ENCODE data around the gene AFF4. TPM values are rescaled to one million over a fixed set of nuclear protein-coding genes. Genes with fewer than 3 reads are reported as not detected.

Gene AFF4, protein sequence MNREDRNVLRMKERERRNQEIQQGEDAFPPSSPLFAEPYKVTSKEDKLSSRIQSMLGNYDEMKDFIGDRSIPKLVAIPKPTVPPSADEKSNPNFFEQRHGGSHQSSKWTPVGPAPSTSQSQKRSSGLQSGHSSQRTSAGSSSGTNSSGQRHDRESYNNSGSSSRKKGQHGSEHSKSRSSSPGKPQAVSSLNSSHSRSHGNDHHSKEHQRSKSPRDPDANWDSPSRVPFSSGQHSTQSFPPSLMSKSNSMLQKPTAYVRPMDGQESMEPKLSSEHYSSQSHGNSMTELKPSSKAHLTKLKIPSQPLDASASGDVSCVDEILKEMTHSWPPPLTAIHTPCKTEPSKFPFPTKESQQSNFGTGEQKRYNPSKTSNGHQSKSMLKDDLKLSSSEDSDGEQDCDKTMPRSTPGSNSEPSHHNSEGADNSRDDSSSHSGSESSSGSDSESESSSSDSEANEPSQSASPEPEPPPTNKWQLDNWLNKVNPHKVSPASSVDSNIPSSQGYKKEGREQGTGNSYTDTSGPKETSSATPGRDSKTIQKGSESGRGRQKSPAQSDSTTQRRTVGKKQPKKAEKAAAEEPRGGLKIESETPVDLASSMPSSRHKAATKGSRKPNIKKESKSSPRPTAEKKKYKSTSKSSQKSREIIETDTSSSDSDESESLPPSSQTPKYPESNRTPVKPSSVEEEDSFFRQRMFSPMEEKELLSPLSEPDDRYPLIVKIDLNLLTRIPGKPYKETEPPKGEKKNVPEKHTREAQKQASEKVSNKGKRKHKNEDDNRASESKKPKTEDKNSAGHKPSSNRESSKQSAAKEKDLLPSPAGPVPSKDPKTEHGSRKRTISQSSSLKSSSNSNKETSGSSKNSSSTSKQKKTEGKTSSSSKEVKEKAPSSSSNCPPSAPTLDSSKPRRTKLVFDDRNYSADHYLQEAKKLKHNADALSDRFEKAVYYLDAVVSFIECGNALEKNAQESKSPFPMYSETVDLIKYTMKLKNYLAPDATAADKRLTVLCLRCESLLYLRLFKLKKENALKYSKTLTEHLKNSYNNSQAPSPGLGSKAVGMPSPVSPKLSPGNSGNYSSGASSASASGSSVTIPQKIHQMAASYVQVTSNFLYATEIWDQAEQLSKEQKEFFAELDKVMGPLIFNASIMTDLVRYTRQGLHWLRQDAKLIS
- 126 TPM for total RNA-seq

DNA sequence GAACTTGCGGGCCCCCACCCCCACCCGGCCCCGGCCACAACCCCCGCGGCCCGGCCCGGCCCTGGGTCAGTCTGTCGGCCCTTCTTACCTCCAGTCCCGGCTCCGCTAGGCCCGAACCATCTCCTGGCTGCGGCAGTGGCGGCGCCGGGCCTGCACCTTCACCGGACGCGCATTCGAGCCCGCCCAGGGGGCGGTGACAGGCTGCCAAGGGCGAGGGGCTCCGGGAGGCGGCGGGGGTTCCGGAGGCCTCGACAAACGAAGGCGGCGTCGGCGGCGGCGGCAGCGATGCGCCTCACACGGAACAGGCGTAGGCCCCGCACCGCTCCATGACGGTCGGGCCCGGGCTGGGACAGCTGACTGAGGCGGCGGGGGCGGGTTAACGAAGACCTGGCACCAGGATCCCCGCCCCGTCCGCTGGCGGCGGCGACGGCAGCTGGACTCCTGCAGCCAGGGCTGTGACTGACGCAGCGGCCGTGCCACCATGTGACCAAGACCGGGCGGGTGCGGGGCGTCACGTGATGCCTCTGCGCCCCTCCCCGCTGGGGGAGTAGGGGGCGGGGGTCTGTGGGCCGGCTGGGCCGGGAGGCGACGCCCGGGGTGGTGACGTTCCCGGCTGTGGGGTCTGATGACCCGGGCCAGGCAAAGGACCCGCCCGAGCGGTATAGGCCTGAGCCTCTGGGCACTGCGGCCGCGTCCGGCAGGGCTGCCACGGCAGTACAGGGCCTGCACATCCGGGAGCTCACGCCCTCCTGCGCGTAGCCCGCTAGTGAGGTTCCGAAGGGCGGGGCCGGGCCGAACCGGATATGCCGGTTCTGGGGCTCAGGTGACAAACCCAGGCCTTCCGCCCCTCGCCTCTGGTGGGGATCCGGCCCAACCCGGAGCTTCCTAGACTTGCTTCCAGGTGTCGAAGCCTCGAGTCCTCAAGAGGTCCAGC is at the start of gene AFF4:
Gene AFF4, minus strand, starts transcription at position 464 of the 934 bp plus-strand sequence. CDS start 26,445 bp downstream, outside the sequence.

DNA sequence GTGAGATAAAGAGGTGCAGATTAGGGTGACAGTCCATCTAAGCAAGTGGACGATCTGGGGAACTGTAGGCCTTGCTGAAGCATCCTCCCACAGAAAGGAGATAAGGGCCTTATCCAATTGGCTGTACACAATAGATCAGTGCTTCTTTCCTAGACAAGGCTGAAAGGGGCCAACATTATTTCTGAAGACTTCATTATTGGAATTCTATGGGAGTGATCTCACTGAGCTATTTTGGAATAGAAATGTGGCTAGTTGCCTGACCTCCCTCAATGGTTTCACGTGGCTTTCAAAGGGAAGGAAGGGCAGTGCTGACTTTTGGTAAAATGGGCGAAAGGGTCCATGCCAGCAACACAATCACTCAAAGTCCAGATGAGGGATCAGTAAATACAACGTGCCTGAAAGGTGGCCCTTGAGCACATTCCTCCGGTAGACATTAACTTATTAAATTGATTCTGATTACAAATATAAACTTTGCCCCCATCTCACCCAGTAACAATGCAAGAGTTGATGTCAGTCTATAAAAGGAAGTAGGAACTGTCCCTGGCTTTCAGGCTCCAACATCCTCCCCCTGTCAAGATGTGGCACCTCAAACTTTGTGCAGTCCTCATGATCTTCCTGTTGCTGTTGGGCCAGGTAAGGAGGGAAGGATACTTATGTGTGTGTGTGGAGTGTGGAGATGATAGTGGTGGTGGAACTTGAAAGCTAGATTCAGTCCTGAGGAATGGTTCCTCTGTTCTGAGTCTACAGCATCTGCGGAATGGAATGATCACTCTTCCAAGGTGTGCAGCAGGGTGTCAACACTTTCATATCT is 90.1 kb downstream of the AFF4 start, which contains the start of gene LEAP2:
Gene LEAP2, plus strand, starts transcription at position 550 of the 811 bp plus-strand sequence. Its CDS starts 27 bp downstream, at position 577.

DNA sequence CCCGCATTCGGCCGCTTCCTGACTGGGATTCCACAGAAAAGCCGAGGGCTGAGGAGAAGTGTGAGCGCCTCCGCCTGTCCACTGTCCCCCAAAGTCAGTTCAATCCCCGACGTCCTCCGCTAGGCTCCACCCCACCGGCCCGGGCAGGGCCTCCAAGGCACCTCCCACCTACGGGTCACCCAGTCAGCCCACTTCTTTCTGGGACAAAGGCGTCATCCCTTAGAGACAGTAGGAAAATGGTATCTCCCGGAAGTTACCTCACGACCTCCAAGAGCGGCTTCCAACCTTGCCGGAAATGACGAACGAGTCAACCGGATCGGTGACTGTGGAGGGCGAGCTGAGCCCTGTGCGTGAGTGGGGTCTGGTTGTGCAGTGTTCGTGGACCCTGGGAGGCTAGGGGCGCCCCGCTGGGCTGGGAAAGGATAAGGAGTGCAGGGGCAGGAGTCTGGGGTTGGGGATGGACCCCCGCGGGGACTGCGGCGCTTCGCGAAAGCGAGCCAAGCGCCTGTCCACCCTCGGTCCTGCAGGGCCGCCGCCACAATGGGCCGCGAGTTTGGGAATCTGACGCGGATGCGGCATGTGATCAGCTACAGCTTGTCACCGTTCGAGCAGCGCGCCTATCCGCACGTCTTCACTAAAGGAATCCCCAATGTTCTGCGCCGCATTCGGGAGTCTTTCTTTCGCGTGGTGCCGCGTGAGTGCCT is 96.9 kb downstream of the AFF4 start, which contains the start of the genes GDF9 and UQCRQ:
Gene GDF9, minus strand, starts transcription at position 128 of the 704 bp plus-strand sequence. CDS start 1,936 bp downstream, outside the sequence.
Gene UQCRQ, plus strand, starts transcription at position 301 of the 704 bp plus-strand sequence. Its CDS starts 240 bp downstream, at position 541.

DNA sequence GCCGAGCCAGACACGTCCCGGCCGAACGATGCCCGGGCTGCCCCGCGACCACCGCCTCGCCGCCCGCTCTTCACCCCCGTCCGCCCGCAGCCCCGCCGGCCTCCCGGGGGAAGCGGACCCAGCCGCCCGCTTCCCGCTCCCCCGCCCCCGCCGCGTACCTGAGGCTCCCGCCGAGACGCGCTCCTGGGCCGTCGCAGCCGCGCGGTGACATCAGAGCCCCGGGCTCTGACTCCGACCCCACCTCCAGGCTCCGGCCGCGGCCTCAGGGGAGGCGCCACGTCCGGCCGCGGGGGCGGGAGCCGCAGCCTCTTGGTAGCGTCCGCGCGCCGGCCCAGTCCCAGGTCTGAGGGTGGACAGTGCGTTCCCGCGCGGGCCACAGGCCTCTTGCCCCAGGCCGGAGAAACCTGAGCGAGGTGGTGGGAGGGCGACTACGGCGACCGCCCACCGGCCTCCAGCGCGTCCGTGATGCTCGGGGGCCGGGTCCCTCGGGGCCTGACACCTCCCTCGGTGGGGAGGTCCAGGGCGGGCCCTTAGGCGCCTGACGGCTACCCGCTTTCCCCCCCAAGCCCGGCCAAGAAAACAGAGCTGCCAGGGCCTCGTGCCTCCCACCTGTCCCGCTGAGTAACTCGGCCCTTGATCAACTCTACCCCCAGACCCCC is 132.9 kb downstream of the AFF4 start, which contains the start of gene SHROOM1:
Gene SHROOM1, minus strand, starts transcription at position 212 of the 659 bp plus-strand sequence. CDS start 4,507 bp downstream, outside the sequence.

Other genes with a start within 250 kb of the AFF4 start
- gene KIF3A, start 226.1 kb downstream of the AFF4 start, total RNA-seq, result 49.0 TPM
- gene CCNI2, start 216.2 kb downstream of the AFF4 start, total RNA-seq, result 0.60 TPM
- gene SEPTIN8, start 186.4 kb downstream of the AFF4 start, total RNA-seq, result 73.3 TPM
- gene SOWAHA, start 150.3 kb downstream of the AFF4 start, total RNA-seq, result 2.3 TPM
- 5.2 TPM for gene SHROOM1, start 133.0 kb downstream of the AFF4 start, total RNA-seq
- gene GDF9, start 97.2 kb downstream of the AFF4 start, total RNA-seq, result 1.1 TPM
- gene UQCRQ, start 97.0 kb downstream of the AFF4 start, total RNA-seq, result 78.5 TPM
- gene LEAP2, start 90.0 kb downstream of the AFF4 start, total RNA-seq, result 1.1 TPM
- gene ZCCHC10, start 62.9 kb upstream of the AFF4 start, total RNA-seq, result 21.2 TPM
- 148 TPM for gene HSPA4, start 88.4 kb upstream of the AFF4 start, total RNA-seq

Data from camera-type eye (tissue), 1 donor.